Peyer's patch (tissue), 4 donors: ENCODE results near the gene OAS3. TPM values are rescaled to one million over a fixed set of nuclear protein-coding genes. Genes with fewer than 3 reads are reported as not detected.
A peak's percentile ranks its signal among the peaks of the same experiment; 100 is the strongest.
"Not testable (repeated sequence)": the region's sequence is repeated elsewhere in the genome, so short reads cannot be mapped to it uniquely, and the experiment has no call there.

Experiments used
- DNase-seq, 3 donors: peaks; one replicate each; pipeline ENCODE4 v3.0.0-alpha.2; 2017 to 2019
- H3K27ac ChIP-seq, 4 donors: fragments of 200-600 bp; sonication (generic); one replicate each; pipeline ENCODE4 v1.5.1; 2016 to 2019
- H3K27me3 ChIP-seq, 2 donors: fragments of 200-600 bp; sonication (generic); one replicate each; pipeline ENCODE4 v1.5.1; 2019
- H3K36me3 ChIP-seq, 3 donors: fragments of 200-600 bp; sonication (generic); one replicate each; pipeline ENCODE4 v1.5.1; 2016 to 2019
- H3K4me1 ChIP-seq, 4 donors: fragments of 200-600 bp; sonication (generic); one replicate each; pipeline ENCODE4 v1.5.1; 2016 to 2019
- H3K4me3 ChIP-seq, 4 donors: fragments of 200-600 bp; sonication (generic); 1 replicate in 3 of 4; 2 replicates in 1 of 4; pipeline ENCODE4 v1.5.1; 2016 to 2019; ENCODE audit warnings: mild to moderate bottlenecking in 1 of 4
- H3K9me3 ChIP-seq, 4 donors: fragments of 200-600 bp; sonication (generic); one replicate each; pipeline ENCODE4 v1.5.1; 2016 to 2019; ENCODE audit warnings: mild to moderate bottlenecking in 1 of 4
- POLR2A ChIP-seq, 2 donors: fragments of 450-650 bp; IDR thresholded peaks; one replicate each; pipeline ENCODE4 v1.5.1; 2017; ENCODE audit warnings: antibody characterized with exemption in 2 of 2, mild to moderate bottlenecking in 2 of 2, moderate library complexity in 2 of 2
- total RNA-seq, 4 donors: library from RNA; depleted of rRNA; stranded (reverse); fragments of >200 nt; gene quantifications; one replicate each; pipeline ENCODE4 v1.1.0, GENCODE V29; 2016
- TF ChIP-seq, protein P1 (sequence below), 6 experiments: fragments of 450-650 bp in 4 of 6; fragments of 200-600 bp in 2 of 6; sonication (generic) in 1 of 6; IDR thresholded peaks; one replicate each; pipeline ENCODE4 v1.5.1; 2017 to 2019; ENCODE audit warnings: antibody characterized with exemption in 6 of 6, mild to moderate bottlenecking in 3 of 6, moderate library complexity in 1 of 6

OAS3 gene
- total RNA-seq, 4 donors from 2014 or later = 7.1 to 53.6 (median 16.7) TPM

DNA sequence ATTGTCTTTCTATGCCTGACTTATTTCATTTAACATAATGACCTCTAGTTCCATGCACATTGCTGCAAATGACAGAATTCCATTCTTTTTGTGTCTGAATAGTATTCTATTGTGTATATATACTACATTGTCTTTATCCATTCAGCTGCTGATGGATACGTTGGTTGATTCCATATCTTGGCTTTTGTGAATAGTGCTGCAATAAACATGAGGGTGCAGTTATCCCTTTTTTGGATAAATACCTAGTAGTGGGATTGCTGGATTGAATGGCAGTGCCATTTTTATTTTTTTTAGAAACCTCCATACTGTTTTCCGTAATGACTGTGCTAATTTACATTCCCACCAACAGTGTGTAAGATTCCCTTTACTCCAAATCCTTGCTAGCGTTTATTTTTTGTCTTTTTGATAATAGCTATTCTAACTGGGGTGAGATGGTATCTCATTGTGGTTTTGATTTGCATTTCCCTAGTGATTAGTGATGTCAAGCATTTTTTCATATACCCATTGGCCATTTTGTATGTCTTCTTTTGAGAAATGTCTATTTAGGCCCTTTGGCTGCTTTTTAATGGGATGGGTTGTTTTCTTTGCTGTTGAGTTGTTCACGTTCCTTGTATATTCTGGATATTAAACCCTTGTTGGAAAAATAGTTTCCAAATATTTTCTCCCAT lies 42.4 kb downstream of the OAS3 start:
- no peak overlapping the region for H3K4me3 ChIP-seq
- H3K36me3 ChIP-seq = no peaks in the 10 kb centered on the region
- H3K9me3 ChIP-seq = no peaks in the 10 kb centered on the region
- H3K4me1 ChIP-seq = peaks cover 0 to 7% (median 0%) of the 10 kb centered on the region in 4 donors
- DNase-seq = no peak
- no peaks in the 10 kb centered on the region for H3K27me3 ChIP-seq
- H3K27ac ChIP-seq = peak overlapping the region in 1 of 4 donors; percentile 91
- no peak for TF ChIP-seq POLR2A (IDR thresholded peaks at IDR 0.05)
- TF ChIP-seq, protein P1, sequence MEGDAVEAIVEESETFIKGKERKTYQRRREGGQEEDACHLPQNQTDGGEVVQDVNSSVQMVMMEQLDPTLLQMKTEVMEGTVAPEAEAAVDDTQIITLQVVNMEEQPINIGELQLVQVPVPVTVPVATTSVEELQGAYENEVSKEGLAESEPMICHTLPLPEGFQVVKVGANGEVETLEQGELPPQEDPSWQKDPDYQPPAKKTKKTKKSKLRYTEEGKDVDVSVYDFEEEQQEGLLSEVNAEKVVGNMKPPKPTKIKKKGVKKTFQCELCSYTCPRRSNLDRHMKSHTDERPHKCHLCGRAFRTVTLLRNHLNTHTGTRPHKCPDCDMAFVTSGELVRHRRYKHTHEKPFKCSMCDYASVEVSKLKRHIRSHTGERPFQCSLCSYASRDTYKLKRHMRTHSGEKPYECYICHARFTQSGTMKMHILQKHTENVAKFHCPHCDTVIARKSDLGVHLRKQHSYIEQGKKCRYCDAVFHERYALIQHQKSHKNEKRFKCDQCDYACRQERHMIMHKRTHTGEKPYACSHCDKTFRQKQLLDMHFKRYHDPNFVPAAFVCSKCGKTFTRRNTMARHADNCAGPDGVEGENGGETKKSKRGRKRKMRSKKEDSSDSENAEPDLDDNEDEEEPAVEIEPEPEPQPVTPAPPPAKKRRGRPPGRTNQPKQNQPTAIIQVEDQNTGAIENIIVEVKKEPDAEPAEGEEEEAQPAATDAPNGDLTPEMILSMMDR (IDR thresholded peaks at IDR 0.05) = no peak

DNA sequence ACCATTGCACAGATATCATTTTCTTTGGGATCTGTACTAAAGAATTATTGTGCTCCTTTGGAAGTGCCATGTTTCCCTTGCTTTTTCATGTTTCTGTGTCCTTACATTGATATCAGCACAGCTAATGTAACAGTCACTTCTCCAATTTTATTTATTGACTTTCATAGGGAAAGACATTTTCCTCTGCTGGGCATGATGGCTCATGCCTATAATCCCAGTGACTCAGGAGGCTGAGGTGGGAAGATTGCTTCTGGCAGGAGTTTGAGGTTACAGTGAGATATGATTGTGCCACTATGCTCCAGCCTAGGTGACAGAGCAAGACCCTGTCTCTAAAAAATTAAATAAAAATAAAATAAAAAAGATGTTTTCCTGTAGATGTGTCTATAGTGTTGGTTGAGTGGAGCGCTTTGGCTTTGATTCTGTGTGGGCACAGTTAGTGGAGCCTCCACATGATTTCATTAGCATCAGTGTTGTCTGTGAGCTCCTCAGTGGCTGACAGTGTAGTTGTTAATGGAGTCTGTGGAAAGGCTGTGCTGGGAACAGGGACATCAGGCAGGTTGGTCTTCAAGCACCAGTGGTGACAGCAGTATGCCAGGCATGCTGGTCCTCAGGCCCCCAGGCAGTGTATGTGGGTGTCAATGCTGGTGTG lies 47.5 kb downstream of the OAS3 start:
- H3K4me3 ChIP-seq = no peak overlapping the region
- no peak for TF ChIP-seq POLR2A (IDR thresholded peaks at IDR 0.05)
- TF ChIP-seq, protein P1 (IDR thresholded peaks at IDR 0.05) = no peak
- peaks cover 0 to 4% (median 0%) of the 10 kb centered on the region in 3 donors for H3K36me3 ChIP-seq
- no peaks in the 10 kb centered on the region for H3K9me3 ChIP-seq
- H3K27me3 ChIP-seq = no peaks in the 10 kb centered on the region
- no peak overlapping the region for H3K27ac ChIP-seq
- H3K4me1 ChIP-seq = no peaks in the 10 kb centered on the region
- no peak for DNase-seq

DNA sequence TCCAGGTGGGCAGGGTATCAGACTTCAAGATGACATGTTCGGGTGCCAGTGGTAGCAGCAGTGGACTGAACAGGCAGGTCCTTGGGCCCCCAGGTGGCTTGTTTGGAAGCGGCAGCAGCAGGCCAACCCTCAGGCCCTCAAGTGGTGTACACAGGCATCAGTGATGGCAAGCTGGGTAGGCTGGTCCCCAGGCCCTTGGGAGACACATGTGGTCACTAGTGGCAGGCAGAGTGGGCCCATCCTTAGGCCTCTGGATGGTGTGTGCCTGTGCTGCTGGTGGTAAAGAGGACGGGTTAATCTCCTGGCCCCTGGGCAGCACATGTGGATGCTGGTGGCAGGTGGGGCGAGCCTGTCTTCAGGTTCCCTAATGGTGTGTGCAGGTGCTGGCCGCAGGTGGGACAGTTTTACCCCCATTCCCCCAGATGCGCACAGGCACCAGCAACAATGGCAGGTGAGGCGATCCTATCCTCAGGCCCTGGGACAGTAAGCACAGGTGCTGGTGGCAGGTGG lies 48.1 kb downstream of the OAS3 start:
- Histone ChIP-seq H3K4me3 (no peak overlapping the region), H3K9me3 (no peaks in the 10 kb centered on the region), H3K27ac (no peak overlapping the region), H3K27me3 (no peaks in the 10 kb centered on the region), H3K4me1 (no peaks in the 10 kb centered on the region), H3K36me3 (peaks cover 0 to 4% (median 0%) of the 10 kb centered on the region in 3 donors)
- DNase-seq = no peak
- TF ChIP-seq, protein P1 (IDR thresholded peaks at IDR 0.05) = no peak
- TF ChIP-seq POLR2A (IDR thresholded peaks at IDR 0.05) = no peak

DNA sequence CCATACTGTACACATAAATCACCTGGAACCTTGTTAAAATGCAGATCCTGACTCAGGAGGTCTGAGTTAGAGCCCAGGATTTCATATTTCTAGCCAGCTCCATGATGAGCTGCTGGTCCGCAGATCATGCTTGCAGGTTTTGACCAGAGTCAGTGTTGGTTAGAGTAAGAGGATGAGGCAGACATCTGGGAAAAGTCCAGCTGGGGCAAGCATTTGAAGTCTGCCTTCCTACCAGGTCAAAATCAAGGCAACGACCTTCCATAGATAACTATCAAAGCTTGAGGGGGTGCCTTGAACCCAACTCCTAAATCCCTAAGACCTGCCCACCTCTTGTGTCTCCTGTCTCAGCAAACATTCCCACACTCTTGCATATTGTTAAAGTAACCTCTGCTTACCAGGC lies 49.3 kb downstream of the OAS3 start:
- Histone ChIP-seq H3K9me3 (no peaks in the 10 kb centered on the region), H3K27ac (no peak overlapping the region), H3K27me3 (no peaks in the 10 kb centered on the region), H3K4me3 (no peak overlapping the region), H3K4me1 (no peaks in the 10 kb centered on the region), H3K36me3 (peaks cover 0 to 4% (median 0%) of the 10 kb centered on the region in 3 donors)
- TF ChIP-seq, protein P1 (IDR thresholded peaks at IDR 0.05) = no peak
- no peak for TF ChIP-seq POLR2A (IDR thresholded peaks at IDR 0.05)
- DNase-seq = no peak

DNA sequence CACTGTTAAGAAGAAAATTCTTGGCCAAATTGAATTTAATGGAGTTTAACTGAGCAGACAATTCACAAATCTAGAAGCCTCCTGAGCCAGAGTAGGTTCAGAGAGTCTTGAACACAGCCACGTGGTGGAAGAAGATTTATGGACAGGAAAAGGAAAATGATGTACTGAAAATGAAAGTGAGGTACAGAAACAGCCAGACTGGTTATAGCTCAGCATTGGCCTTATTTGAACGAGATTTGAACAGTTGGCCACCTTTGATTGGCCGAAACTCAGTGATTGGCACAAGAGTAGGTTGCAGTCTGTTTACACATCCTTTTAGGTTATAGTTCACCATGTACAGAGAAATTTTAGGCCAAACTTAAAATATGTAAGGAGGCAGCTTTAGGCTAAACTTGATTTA lies 50.0 kb downstream of the OAS3 start:
- no peak for DNase-seq
- no peaks in the 10 kb centered on the region for H3K9me3 ChIP-seq
- no peaks in the 10 kb centered on the region for H3K27me3 ChIP-seq
- H3K4me3 ChIP-seq = no peak overlapping the region
- no peaks in the 10 kb centered on the region for H3K4me1 ChIP-seq
- peaks cover 0 to 4% (median 0%) of the 10 kb centered on the region in 3 donors for H3K36me3 ChIP-seq
- TF ChIP-seq, protein P1 (IDR thresholded peaks at IDR 0.05) = no peak
- TF ChIP-seq POLR2A (IDR thresholded peaks at IDR 0.05) = no peak
- H3K27ac ChIP-seq = peak overlapping the region in 1 of 4 donors; percentile 3

DNA sequence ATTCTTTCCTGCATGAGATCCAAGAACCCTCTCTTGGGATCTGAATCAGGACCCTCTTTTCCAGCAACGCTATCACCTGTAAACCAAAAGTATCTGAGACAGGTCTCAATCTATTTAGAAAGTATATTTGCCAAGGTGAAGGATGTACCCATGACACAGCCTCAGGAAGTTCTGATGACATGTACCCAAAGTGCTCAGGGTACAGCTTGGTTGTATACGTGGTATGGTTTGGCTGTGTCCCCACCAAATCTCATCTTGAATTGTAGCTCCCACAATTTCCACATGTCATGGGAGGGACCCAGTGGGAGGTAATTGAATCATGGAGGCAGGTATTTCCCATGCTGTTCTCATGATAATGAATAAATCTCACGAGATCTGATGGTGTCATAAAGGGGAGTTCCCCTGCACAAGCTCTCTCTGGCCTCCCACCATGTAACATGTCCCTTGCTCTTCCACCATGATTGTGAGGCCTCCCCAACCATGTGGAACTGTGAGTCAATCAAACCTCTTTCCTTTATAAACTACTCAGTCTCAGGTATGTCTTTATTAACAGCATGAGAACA lies 50.6 kb downstream of the OAS3 start:
- not testable (repeated sequence) for H3K4me3 ChIP-seq, H3K9me3 ChIP-seq, H3K4me1 ChIP-seq, H3K27me3 ChIP-seq, DNase-seq, H3K36me3 ChIP-seq
- peak overlapping the region in 1 of 4 donors; percentile 3 for H3K27ac ChIP-seq
